ENCODE results near the gene FCN1.
"Not testable (repeated sequence)": the region's sequence is repeated elsewhere in the genome, so short reads cannot be mapped to it uniquely, and the experiment has no call there.

FCN1 gene

GRCh38 chr9:134867917-134868750, 49.6 kb downstream of the FCN1 start:
- Mint-ChIP-seq H3K9me3 (peaks cover 2% of the 10 kb centered on the region), H3K4me3 (no peak overlapping the region), H3K27ac (no peak overlapping the region), H3K36me3 (no peaks in the 10 kb centered on the region), H3K27me3 (peaks cover 7% of the 10 kb centered on the region), H3K4me1 (peaks cover 8% of the 10 kb centered on the region)
- ATAC-seq (ENCODE audit: low read depth) (no peak), DNase-seq (ENCODE audit: low spot score in 2 of 2) (no peak)

- no peak for DNase-seq (ENCODE audit: low spot score in 2 of 2)
- H3K9me3 Mint-ChIP-seq = peaks cover 1% of the 10 kb centered on the region
- H3K36me3 Mint-ChIP-seq = no peaks in the 10 kb centered on the region
- H3K27ac Mint-ChIP-seq = no peak overlapping the region
- peaks cover 5% of the 10 kb centered on the region for H3K4me1 Mint-ChIP-seq
- no peak overlapping the region for H3K4me3 Mint-ChIP-seq
- no peak for ATAC-seq (ENCODE audit: low read depth)
- peaks cover 6% of the 10 kb centered on the region for H3K27me3 Mint-ChIP-seq
Observed at GRCh38 chr9:134864821-134865190, 52.9 kb downstream of the FCN1 start.

- Mint-ChIP-seq H3K27ac (no peak overlapping the region), H3K36me3 (no peaks in the 10 kb centered on the region), H3K27me3 (peaks cover 6% of the 10 kb centered on the region), H3K4me3 (no peak overlapping the region), H3K9me3 (peaks cover 1% of the 10 kb centered on the region), H3K4me1 (peaks cover 3% of the 10 kb centered on the region)
- DNase-seq (ENCODE audit: low spot score in 2 of 2) (no peak), ATAC-seq (ENCODE audit: low read depth) (no peak)
Observed at GRCh38 chr9:134863941-134864820, 53.5 kb downstream of the FCN1 start.

GRCh38 chr9:134863306-134863902, 54.3 kb downstream of the FCN1 start:
- H3K36me3 Mint-ChIP-seq = no peaks in the 10 kb centered on the region
- no peak overlapping the region for H3K27ac Mint-ChIP-seq
- ATAC-seq (ENCODE audit: low read depth) (no peak), DNase-seq (ENCODE audit: low spot score in 2 of 2) (no peak)
- H3K9me3 Mint-ChIP-seq = peaks cover 3% of the 10 kb centered on the region
- peaks cover 5% of the 10 kb centered on the region for H3K27me3 Mint-ChIP-seq
- no peak overlapping the region for H3K4me3 Mint-ChIP-seq
- no peaks in the 10 kb centered on the region for H3K4me1 Mint-ChIP-seq

- H3K27ac Mint-ChIP-seq = no peak overlapping the region
- peaks cover 13% of the 10 kb centered on the region for H3K27me3 Mint-ChIP-seq
- H3K9me3 Mint-ChIP-seq = peaks cover 7% of the 10 kb centered on the region
- DNase-seq (ENCODE audit: low spot score in 2 of 2) = no peak
- ATAC-seq (ENCODE audit: low read depth) = no peak
- no peaks in the 10 kb centered on the region for H3K4me1 Mint-ChIP-seq
- H3K4me3 Mint-ChIP-seq = no peak overlapping the region
- peaks cover 2% of the 10 kb centered on the region for H3K36me3 Mint-ChIP-seq
Observed at GRCh38 chr9:134861595-134862334, 55.9 kb downstream of the FCN1 start.

- Mint-ChIP-seq H3K27ac (no peak overlapping the region), H3K9me3 (peaks cover 7% of the 10 kb centered on the region), H3K36me3 (peaks cover 2% of the 10 kb centered on the region), H3K4me3 (no peak overlapping the region), H3K4me1 (no peaks in the 10 kb centered on the region), H3K27me3 (peaks cover 16% of the 10 kb centered on the region)
- no peak for ATAC-seq (ENCODE audit: low read depth)
- DNase-seq (ENCODE audit: low spot score in 2 of 2) = no peak
Observed at GRCh38 chr9:134860510-134860909, 57.2 kb downstream of the FCN1 start.

GRCh38 chr9:134858051-134858841, 59.5 kb downstream of the FCN1 start:
- Mint-ChIP-seq H3K36me3 (peaks cover 2% of the 10 kb centered on the region), H3K4me3 (no peak overlapping the region), H3K9me3 (peaks cover 7% of the 10 kb centered on the region), H3K27me3 (peaks cover 15% of the 10 kb centered on the region), H3K27ac (no peak overlapping the region), H3K4me1 (no peaks in the 10 kb centered on the region)
- DNase-seq (ENCODE audit: low spot score in 2 of 2) = no peak
- ATAC-seq (ENCODE audit: low read depth) = no peak

- H3K27me3 Mint-ChIP-seq = peaks cover 15% of the 10 kb centered on the region
- H3K36me3 Mint-ChIP-seq = not testable (repeated sequence)
Observed at GRCh38 chr9:134857451-134857850, 60.3 kb downstream of the FCN1 start.

GRCh38 chr9:134855900-134856377, 61.8 kb downstream of the FCN1 start:
- DNase-seq (ENCODE audit: low spot score in 2 of 2) = no peak
- ATAC-seq (ENCODE audit: low read depth) = no peak
- H3K9me3 Mint-ChIP-seq = peaks cover 7% of the 10 kb centered on the region
- peaks cover 13% of the 10 kb centered on the region for H3K27me3 Mint-ChIP-seq
- no peak overlapping the region for H3K27ac Mint-ChIP-seq
- H3K36me3 Mint-ChIP-seq = peaks cover 2% of the 10 kb centered on the region
- no peaks in the 10 kb centered on the region for H3K4me1 Mint-ChIP-seq
- H3K4me3 Mint-ChIP-seq = no peak overlapping the region

More at GRCh38 chr9:134857451-134857850, 60.3 kb downstream of the FCN1 start:
- H3K27ac Mint-ChIP-seq; DNase-seq (ENCODE audit: low spot score in 2 of 2); H3K9me3 Mint-ChIP-seq; H3K4me1 Mint-ChIP-seq; ATAC-seq (ENCODE audit: low read depth); H3K4me3 Mint-ChIP-seq: not testable (repeated sequence)

Data from memory B cell (primary cell).